PC-9 (cell line): ENCODE data around the gene TSC1.

ENCODE experiments used
- EZH2 ChIP-seq: fragments of 200-600 bp; sonication (generic); IDR thresholded peaks from 2 replicates; pipeline ENCODE4 v1.8.0; 2017; ENCODE audit warnings: antibody characterized with exemption, low read depth
- TF ChIP-seq, protein P1 (sequence below): fragments of 200-600 bp; sonication (generic); conservative IDR thresholded peaks from 2 replicates; pipeline ENCODE4 v1.6.1; 2017; ENCODE audit warnings: mixed run types, antibody characterized with exemption, mild to moderate bottlenecking, moderate library complexity

DNA sequence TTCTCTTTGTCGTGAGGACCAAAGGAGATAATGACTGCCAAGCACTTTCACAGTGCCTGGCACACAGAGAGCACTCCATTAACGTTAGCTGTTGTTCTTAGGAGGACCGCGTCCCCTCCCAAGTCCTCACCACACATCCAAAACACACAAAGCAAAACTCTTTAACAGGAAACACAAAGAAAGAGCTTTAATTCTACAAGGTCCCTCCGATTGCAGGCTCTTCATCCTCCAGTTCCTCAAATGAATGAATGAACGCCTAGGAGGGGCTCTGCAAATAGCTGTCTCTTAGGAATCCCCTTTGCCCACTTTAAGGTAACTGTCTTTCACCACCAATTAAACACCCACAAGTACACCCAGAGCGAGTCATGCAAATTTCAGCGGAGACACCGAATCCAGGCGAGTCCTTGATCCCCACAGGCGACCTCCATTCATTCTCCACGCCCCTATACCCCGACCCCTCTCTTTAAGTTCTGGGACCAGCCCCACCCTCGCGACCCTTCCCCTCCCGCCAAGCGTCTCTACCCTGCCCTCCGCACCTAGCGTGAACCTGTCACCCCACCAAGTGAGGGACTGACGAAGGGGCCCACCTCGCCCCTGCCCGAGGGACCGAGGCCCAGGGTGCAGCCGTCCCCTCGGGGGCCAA lies 644 bp downstream of the TSC1 start:
- TF ChIP-seq, protein P1, sequence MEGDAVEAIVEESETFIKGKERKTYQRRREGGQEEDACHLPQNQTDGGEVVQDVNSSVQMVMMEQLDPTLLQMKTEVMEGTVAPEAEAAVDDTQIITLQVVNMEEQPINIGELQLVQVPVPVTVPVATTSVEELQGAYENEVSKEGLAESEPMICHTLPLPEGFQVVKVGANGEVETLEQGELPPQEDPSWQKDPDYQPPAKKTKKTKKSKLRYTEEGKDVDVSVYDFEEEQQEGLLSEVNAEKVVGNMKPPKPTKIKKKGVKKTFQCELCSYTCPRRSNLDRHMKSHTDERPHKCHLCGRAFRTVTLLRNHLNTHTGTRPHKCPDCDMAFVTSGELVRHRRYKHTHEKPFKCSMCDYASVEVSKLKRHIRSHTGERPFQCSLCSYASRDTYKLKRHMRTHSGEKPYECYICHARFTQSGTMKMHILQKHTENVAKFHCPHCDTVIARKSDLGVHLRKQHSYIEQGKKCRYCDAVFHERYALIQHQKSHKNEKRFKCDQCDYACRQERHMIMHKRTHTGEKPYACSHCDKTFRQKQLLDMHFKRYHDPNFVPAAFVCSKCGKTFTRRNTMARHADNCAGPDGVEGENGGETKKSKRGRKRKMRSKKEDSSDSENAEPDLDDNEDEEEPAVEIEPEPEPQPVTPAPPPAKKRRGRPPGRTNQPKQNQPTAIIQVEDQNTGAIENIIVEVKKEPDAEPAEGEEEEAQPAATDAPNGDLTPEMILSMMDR, result no peak
- TF ChIP-seq EZH2, result no peak
